ENCODE data around the gene KCNMB2. TPM values are rescaled to one million over a fixed set of nuclear protein-coding genes. Genes with fewer than 3 reads are reported as not detected.

The KCNMB2 gene
- under 0.01 TPM in 1 of 2 replicates, not detected in the other for total RNA-seq

DNA sequence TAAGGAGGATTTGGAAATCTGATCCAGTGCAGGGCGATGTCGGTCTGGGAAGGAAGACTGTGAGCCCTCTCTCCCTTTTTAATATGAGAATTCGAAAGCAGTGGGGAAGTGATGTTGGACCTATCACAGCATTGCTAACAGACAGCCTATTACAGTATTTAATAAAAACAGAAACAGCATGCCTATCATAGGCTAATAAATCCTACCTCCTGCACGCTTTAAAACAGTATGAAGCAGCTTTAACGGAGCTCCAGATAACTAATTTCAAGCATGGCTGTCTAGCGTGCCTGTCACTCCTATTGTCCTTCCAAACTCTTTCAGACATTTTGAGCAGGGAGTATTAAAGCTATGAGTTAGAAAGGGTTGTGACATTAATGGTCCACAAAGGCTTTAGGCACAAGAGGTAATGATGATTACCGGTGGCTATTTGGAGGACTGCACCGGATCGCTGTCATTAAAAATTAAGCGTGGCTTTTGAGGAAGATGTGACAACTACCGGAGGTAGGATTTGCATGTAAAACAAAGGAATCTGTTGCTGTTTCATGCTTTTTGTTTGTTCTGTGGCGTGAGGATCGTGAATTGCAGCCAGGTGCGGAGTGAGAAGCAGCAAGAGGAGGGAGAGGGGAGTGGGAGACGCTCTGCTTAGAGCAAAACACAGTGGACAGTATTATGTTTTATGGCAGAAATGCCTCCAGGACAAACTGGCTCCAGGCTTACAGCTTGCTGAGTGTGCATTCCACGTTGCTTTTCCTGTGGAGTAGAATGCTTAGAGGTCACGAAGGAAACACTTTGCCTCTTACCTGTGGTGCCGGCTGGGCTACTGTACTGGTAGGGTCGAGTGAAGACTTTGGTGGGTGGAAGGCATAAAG is at the start of gene KCNMB2:
Gene KCNMB2, plus strand, starts transcription at position 226 of the 869 bp plus-strand sequence.

